Stimulated activated CD4-positive, alpha-beta T cell treated with anti-CD3 and anti-CD28 coated beads, TNF-alpha, amount 100 ng/mL, for 48 hours (primary cell): ENCODE data around the gene COL4A1.
A peak's percentile ranks its signal among the peaks of the same experiment; 100 is the strongest.
"Not testable (repeated sequence)": the region's sequence is repeated elsewhere in the genome, so short reads cannot be mapped to it uniquely, and the experiment has no call there.

Experiments used
- DNase-seq, 3 donors: peaks; one replicate each; pipeline ENCODE4 v3.0.0-alpha.2; 2020; ENCODE audit warnings: low read depth in 3 of 3

Gene COL4A1

DNA sequence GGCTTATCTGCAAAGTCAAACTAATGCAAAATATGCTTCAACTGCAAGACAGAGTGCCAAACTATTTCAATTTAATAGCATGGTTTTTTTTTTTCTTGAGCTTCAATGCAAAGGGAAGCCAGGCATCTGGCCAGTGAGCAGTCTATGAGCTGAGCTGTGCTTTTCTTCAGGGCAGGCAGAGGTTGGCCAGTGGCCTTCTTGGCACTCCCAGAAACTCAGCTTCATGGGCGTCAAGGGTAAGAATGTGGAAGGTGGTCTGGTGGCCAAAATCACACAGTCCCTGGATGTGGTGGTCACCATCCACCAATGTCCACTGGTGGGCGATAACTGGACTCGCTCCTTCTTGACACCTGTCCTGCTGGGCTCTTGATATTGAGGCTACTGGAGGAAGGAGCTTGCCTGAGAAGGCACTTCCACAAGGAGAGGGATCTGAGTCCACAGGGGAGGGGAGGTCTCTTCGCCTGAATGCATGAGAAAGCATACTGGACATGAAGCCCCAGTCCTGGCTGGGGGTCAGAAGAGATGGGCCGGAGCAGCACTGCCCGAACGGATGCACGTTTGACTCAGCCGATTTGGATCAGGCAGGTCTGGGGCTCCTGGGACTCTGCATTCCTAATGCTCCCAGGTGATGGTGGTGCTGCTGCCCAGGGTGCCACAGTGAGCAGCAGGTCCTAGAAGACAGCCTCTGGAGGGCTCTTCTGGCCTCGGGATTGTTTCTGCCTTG, 17.2 kb upstream of the COL4A1 start:
- no peak for DNase-seq

DNA sequence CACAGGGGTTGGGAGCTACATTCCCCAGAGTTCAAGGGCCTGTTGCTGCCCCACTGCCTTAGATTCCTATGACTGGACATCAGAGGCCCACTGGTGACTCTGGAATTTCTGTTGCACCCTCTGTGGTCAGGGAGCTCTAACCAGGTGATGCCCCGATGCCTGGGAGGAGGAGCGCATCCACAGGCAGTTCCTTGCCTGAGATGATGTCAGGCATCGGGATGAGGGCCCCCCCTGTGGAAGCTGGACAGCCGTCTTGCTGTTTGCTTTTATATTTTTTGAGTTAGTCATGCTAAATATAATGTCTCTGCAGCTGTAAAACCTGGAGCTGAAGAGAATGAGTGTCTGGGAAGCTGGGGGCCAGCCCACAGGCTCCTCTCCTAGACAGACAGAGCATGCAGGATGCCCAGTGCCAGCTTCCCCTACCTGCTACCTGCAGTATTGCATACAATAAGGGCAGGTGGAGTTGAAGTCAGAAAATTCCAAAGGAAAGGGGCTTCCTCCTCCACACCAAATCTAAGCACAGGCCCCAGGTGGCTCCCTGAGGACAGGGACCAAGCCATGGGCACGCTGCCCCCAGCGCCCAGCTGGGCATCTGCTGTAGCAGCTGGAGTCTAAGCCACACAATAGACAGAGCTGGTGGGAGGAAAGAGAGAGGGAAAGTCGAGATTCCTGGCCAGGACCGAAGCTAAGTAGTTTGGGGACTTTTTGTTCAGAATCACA, 16.4 kb upstream of the COL4A1 start:
- DNase-seq, result no peak

DNA sequence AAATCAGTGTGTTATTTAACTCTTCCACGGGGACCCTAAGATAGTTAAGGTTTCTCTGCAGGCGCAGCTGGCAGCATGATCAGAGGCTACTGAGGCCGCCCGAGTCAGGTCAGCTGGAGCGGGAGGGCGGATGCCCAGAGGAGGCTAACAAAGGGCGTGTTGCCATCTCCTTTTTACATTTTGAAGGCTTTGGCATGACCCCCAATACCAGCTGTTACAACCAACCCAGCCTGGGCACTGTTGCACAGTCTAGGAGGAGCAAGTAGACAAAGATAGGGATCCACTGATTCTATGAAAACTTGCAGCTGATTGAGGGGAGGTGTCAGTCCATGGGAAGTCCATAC, 15.8 kb upstream of the COL4A1 start:
- DNase-seq, result no peak

DNA sequence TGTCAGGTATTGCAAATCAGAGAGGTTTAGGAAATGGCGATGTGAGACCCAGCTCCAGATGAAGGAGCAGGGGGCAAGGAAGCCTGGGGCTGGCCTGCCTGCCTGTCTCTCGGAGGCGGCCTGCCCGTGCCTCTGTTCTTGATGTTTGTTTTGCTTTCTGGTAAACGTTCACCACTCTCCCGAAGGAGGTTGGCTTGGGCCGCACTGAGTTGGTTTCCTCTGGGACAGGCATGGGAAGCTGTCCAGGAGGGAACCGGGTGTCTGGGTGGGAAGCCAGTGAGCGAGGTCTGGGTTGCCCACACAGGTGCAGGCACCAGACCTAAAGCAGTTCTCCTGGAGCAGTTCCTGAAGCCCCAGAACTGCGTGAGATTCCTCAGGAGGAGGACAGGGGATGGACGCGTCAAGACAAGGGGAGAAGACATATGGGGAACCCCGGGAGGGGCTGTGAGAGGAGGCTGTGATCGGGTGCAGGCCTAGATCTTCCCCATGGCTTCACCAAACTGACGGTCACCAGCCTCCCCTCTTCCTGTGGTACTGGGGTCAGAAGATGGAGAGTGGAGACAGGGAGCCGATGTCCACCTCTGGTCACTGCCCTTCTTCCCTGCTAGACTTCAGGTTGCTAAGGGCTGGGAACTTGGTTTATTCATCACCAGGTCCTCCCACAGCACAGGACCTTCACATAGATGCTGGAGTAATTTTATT, 15.3 kb upstream of the COL4A1 start:
- DNase-seq, result no peak

DNA sequence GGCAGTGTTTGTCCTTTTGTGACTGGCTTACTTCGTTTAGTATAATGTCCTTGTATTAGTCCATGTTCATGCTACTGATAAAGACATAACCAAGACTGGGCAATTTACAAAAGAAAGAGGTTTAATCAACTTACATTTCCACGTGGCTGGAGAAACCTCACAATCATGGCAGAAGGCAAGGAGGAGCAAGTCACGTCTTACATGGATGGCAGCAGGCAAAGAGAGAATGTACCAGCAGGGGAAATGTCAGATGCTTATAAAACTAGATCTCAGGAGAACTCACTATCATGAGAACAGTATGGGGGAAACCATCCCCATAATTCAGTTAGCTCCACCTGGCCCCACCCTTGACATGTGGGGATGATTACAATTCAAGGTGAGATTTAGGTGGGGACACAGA, 14.6 kb upstream of the COL4A1 start:
- DNase-seq, result not testable (repeated sequence)

DNA sequence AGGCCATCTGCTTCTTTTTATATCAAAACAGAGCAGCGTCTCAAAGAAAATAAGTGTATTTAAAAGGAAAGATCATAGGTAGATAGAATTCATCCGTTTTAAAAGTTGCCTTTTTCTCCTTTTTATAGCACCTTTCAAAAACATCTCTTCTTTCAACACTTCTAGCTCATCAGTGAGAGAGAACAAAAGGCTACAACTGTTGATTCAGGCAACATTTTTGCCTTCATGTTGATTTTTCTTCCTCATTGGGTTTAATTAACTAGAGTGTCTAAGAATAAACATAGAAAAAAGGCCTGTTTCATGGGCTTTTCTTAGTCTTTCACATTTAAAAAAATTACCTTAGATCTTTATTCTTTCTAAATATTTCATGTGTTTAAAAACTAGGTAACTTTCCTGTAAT, 13.7 kb upstream of the COL4A1 start:
- no peak for DNase-seq

DNA sequence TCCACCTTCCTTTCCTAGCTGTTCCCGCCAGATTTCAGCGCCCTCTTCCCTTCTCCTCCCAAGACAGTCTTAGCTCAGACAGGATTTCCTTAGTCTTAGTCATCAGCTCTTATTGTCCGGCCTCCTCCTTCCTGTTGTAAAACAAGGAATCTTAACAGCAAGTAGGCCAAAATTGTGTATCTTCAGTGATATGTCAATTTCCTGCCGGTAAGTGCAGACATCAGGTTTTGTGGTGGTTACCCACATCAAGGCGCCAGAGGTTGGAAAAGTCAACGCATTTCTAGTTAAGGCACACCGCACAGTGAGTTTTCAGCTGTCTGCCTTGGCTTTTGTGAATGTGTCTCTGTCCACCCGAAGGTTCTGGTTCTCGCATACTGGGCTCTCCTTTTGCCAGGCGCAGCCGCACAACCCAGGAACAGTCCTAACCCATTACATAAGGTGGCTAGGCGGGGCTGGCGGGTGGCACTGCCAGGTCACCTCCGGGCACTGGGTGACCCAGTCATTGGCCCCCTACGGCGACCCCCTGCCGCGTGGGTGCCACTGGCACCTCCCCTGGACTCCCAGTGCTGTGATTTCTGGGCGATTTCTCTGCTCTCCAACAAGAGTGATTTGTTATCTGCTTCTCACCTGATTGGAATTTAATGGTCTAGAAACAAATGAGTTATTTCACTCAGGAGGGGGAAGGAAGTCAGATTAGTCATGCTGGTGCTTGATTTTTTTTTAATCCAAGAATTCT, 13.0 kb upstream of the COL4A1 start:
- peak in 1 of 3 donors; percentile 12 for DNase-seq

DNA sequence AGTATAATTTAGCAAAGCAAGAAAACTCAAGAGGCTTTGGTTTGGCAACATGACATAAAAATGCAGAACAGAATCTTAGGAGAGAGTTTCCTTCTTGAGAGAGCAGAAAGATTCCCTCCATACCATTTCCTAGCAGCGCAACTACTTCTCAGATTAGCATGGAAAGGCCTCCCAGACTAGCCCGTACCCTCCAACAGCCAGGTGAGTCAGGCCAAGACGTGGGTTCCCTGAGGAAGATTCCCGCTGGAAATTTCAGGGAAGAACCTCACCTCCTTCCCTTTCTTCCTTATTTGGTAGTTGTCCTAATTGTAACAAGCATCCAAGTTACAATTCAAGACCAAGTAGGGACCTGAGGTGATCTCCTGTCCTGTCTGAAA, 12.4 kb upstream of the COL4A1 start:
- no peak for DNase-seq

DNA sequence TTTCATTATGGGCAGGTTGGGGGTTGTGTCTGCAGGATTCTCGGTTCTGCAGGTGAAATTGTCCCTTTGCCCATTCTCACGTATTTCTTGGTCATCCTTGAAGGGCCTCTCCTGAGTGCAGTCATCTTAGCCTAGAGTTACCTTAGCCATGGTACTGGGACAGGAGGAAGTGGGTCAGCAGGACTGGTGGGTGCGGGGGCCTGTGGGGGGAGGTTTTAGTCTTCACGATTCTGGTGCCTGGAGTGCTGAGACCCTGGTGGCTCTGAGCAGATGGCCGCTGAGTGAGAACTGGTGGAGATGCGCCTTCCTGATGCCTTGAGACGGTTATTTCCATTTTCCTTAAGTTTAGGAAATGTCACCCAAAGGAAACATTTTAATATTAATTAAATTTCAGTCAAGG, 12.0 kb upstream of the COL4A1 start:
- DNase-seq, result no peak

DNA sequence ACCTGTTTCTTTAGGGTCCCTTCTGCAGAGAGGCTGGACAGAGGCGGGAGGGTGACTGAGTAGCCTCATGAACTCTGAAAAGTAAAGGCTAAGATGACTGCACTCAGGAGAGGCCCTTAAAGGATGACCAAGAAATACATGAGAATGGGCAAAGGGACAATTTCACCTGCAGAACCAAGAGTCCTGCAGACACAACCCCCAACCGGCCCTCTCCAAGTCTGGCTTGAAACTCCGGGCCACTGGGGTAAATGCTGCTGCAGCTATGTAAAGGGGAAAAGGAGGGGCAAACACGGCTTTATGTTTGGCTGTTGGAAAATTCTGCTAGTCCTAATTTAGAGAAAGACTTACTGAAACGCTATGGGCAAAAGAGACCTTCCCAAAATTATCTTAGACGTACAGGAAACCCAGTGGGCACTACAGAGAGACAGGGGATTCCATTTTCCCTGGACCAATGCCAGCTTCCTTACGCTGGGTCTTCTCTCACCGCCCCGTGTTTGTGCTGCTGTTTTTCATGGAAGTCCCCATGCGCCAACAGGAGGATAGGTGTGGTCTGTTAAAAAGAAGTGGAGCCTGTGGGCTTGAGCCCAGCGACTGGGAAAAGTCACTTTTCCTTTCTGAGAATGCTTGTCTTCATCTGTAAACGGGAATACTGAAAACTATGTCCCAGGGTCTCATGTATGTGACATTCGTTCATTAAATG, 10.7 kb upstream of the COL4A1 start:
- DNase-seq, result no peak

DNA sequence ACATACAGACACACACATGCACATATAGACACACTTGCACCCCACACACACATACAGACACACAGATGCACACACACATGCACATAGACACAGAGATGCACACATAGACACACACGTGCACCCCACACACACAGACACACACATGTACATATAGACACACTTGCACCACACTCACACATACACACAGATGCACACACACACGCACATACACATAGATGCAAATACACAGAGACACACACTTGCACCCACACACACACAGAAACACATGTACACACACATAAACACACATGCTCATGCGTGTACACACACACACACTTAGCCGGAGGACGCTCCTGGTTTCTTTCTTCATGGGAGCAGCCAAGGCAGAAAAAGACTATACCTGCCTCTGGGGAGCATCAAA, 10.1 kb upstream of the COL4A1 start:
- DNase-seq, result no peak

DNA sequence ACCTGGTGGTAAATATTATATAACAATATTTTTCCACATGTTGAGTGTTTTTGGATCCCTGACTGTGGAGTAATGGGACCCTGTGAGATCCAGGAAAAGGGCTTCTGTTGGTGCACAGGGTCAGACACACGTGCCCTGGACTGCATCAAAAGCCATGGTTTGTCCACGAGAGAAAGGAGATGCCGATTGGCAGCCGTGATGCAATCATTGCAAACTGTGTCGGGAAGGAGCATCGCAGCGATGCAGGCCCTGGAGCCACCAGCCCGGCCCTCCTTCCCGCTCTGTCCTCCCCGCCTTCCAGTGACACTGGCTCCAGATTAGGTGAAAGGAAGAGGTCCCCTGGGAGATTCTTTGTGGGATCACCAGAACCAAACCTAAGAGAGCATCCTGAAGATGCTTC, 9.2 kb upstream of the COL4A1 start:
- no peak for DNase-seq

DNA sequence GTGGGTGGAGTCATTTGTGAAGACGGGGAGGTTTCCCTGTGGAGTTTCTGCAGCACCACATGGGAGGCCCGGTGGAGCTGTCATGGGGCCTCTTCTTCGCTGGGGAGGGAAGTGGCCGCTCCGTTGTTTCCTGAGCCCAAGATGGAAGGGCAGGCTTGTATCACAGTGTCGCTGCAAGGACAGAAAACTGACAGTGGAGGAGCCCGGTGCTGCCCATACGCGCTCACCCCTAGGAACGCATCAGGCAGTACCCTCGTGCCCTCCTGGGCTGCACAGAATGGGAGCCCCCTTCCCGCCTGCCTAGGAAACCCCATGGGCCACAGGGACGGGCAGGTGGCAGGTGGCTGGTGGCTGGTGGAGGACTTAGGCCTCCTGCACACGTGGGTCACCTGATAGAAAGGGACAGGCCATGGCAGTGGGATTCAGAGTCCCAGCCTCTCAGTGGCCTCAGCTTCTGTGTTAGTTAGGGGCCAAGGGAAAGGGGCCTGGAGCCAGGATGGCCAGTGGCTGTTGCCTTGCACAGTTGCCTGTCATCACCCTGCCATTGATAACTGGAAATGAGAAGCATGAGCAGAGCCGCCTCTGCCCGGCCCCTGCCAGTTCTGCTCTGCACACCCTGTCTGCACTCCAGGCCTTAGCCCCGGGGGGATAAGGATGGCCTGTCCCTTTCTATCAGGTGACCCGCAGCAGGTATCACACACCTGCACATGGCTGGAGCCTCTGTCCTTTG, 7.7 kb upstream of the COL4A1 start:
- no peak for DNase-seq

DNA sequence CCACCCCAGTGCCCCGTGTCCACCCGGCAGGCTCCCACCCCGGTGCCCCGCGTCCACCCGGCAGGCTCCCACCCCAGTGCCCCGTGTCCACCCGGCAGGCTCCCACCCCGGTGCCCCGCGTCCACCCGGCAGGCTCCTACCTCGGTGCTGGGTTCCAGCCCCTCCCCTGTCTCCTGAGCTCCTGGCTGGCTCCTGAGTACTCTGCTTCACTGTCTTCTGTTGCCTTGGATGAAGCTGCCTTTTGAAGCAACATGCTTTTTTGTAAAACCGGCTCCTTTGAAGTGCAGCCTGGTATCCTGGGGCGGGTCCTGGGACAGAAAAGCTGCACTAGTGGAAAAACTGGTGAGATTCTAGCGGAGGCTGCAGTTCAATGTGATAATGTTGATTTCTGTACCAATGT, 6.8 kb upstream of the COL4A1 start:
- not testable (repeated sequence) for DNase-seq

DNA sequence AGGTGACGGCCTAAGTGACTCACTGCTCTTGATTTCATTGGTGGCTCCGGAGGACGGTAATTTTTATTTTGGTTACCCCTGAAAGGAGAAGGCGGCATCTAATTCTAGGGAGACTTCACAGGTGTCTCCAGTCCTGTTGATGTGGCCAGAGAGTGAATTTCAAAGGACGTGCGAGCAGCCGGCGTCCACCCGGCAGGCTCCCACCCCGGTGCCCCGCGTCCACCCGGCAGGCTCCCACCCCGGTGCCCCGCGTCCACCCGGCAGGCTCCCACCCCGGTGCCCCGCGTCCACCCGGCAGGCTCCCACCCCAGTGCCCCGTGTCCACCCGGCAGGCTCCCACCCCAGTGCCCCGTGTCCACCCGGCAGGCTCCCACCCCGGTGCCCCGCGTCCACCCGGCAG, 6.3 kb upstream of the COL4A1 start:
- not testable (repeated sequence) for DNase-seq

DNA sequence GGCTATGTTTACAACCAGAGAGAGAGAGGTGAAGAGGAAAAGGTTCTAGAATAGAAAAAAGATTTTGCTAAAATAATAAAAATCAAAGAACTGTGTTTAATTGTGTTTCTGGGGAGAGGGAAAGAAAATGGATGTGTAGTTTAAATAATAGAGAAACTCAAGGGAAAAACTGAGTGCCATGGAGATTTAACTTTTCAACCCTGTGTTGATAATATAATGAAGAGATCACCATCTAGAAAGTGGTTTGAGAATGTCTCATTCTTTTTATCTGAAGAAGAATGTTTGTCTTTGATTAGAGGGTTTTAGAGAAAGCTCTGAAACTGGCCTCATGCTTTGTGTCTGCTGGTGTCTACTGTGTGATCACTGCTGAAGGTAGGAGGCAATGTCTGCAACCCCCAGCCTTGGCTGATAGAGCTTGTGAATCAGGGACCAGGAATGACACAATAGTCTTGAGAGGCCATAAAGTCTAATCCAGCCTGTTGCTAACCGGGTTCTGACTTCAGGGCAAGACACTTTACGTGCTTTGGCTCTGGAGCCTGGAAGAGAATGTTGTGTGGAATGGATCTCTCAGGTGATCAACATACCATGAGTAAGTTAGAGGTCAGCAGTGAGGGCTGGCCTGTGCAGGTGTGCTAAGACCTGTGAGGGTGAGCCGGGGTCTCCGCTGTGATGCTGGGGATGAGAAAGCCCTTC, 5.5 kb upstream of the COL4A1 start:
- no peak for DNase-seq

DNA sequence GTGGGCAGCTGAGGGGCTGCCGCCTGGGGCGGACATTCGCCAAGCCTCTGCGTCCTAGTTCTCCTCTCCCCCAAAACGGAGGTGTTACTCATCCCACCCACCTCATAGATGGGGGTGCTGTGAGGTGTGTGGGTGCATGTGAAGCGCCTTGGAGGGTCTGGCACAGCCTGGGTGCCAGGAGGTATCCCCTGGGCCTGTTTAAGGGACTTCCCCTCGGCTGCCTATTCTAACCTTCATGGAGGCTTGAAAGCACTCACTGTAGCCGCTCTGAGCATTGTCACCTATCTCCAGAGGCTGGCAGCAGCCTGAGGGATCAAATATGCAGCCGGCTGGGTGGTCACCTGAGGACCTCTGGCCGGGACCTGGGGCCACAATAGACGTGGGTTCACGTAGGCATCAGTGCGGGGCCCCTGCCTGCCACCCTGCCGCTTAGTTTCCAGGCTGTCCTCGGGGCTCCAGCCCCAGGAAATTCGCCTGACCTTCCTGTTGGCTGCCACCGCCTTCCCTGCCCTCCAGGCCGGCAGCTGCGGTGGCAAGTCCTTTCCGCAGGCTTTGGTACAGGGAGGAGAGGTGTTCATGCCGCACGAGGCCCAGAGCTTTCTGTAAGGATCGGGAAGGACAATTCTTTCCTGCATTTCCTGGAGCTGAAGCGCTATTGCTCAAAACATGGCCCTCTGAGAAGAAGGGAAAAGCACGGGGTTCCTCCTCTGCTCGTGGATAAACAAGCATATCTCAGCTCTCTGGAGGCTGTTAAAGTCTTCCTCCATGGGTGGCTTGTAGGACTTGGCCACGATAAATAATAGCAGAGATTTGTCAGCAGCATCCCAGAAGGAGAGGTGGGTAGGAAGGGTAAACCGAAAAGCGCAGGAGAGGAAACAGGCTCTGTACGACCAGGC, 4.7 kb upstream of the COL4A1 start:
- no peak for DNase-seq

DNA sequence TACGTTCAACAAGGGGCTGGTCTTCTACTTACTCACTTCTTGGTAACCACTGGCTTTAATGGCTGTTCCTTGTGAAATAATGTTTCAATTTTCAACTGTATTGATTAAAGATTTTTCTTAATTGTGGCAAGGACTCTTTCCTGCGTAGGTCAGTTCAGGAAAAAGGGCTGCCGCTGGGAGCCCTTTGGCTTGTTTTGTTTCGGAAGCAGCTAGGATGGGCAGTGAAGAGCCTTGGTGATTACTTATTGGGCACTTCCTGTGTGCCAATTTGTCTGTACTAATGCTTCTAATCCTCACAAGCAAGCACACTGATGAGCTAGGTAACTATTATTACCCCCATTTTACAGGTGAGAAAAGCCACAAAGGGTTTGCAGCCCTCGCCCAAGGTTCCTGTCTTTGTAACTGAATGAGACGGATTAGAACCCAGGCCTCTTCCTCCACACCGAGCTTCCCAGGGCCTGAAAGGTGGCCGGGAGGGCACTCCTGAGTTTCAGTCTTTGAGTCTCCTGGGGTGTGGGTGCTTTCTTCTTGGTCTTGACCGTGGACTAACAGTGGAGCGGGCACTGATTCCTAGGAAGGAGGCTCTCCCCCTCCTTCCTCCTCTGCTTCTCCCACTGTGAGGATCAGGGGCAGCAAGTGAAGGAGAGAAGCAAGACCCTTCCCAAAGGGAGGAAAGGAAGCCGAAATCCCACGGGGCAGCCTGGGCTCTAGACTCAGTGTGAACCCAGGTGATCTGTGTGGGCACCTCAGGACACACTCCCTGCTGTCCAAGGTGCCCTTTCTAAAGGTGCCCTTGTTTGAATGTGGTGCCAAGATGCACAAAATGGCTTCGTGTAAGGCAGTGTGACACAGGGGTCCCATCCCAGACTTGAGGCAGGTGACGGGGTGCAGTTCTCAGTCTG, 3.8 kb upstream of the COL4A1 start:
- no peak for DNase-seq
